Keratinocyte (primary cell): ENCODE results near the gene EPAS1. TPM values are rescaled to one million over a fixed set of nuclear protein-coding genes. Genes with fewer than 3 reads are reported as not detected.

Experiments
- DNase-seq: peaks from one replicate; pipeline ENCODE4 v3.0.0-alpha.2; 2011; ENCODE audit warnings: low read depth, missing footprints, low spot score
- FAIRE-seq: peaks from 2 replicates; lab custom pipeline; 2011; peaks lifted over from hg19 to GRCh38; lab: Jason Lieb, UNC
- H2AFZ ChIP-seq: 2 replicates; pipeline ENCODE4 v1.6.0; 2012; ENCODE audit warnings: low read length, control low read depth, inconsistent platforms; ENCODE audit not compliant: control insufficient read depth
- H3K27ac ChIP-seq: 2 replicates; pipeline ENCODE4 v1.5.1; 2011; ENCODE audit warnings: low read length; ENCODE audit not compliant: control insufficient read depth, insufficient read depth
- H3K27me3 ChIP-seq: 3 replicates; pipeline ENCODE4 v1.6.0; 2011; ENCODE audit warnings: low read length; ENCODE audit not compliant: control insufficient read depth, insufficient read depth; ENCODE audit errors: extremely low read depth
- H3K36me3 ChIP-seq, 2 experiments: 2 replicates in 1 of 2; 3 replicates in 1 of 2; pipeline ENCODE4 v1.5.1; 2011; ENCODE audit warnings: low read length in 2 of 2, mild to moderate bottlenecking in 1 of 2; ENCODE audit not compliant: control insufficient read depth in 2 of 2, insufficient read depth in 2 of 2; ENCODE audit errors: extremely low read depth in 1 of 2
- H3K4me1 ChIP-seq: 3 replicates; pipeline ENCODE4 v1.5.1; 2011; ENCODE audit warnings: low read length; ENCODE audit not compliant: control insufficient read depth, insufficient read depth; ENCODE audit errors: extremely low read depth
- H3K4me2 ChIP-seq: 3 replicates; pipeline ENCODE4 v1.6.0; 2011; ENCODE audit warnings: low read depth, low read length; ENCODE audit not compliant: control insufficient read depth, insufficient read depth; ENCODE audit errors: extremely low read depth
- H3K4me3 ChIP-seq, 3 experiments: fragments of 200-600 bp in 1 of 3; sonication (generic) in 1 of 3; 2 replicates in 2 of 3; 3 replicates in 1 of 3; pipeline ENCODE4 v1.5.1; 2011 to 2016; ENCODE audit warnings: low read length in 3 of 3, mild to moderate bottlenecking in 3 of 3, control low read depth in 2 of 3, inconsistent platforms in 1 of 3, low read depth in 1 of 3, mixed read lengths in 1 of 3, mixed run types in 1 of 3, moderate library complexity in 1 of 3; ENCODE audit not compliant: control insufficient read depth in 2 of 3, insufficient read depth in 2 of 3; ENCODE audit errors: extremely low read depth in 1 of 3
- H3K79me2 ChIP-seq: 2 replicates; pipeline ENCODE4 v1.6.0; 2012; ENCODE audit warnings: low read length; ENCODE audit not compliant: control insufficient read depth, insufficient read depth
- H3K9ac ChIP-seq: 3 replicates; pipeline ENCODE4 v1.6.0; 2011; ENCODE audit warnings: low read length; ENCODE audit not compliant: control insufficient read depth, insufficient read depth; ENCODE audit errors: extremely low read depth
- H3K9me1 ChIP-seq: 3 replicates; pipeline ENCODE4 v1.6.0; 2011; ENCODE audit warnings: low read length; ENCODE audit not compliant: control insufficient read depth, insufficient read depth; ENCODE audit errors: extremely low read depth
- H3K9me3 ChIP-seq: 2 replicates; pipeline ENCODE4 v1.5.1; 2012; ENCODE audit warnings: low read depth, low read length; ENCODE audit not compliant: control insufficient read depth
- H4K20me1 ChIP-seq: 3 replicates; pipeline ENCODE4 v1.6.0; 2011; ENCODE audit warnings: low read length; ENCODE audit not compliant: control insufficient read depth, insufficient read depth; ENCODE audit errors: extremely low read depth
- EZH2 ChIP-seq: IDR thresholded peaks from one replicate; pipeline ENCODE4 v1.6.1; 2012; ENCODE audit warnings: inconsistent platforms, mild to moderate bottlenecking, low read length, moderate library complexity
- dilution Hi-C: fragments of 300-500 bp; cut with MboI; formaldehyde crosslinking; loops from one replicate; pipeline ENCODE4 v1.7.0; 2020; ENCODE audit warnings: low sequenced_read_pairs; ENCODE audit not compliant: extremely low pct_ligation_motif_present
- polyA plus RNA-seq, 5 experiments: library from polyadenylated mRNA; depleted of rRNA in 3 of 5; stranded (reverse) in 3 of 5; stranded (forward) in 1 of 5; unstranded in 1 of 5; fragments of >200 nt; gene quantifications; 1 replicate in 1 of 5; 2 replicates in 3 of 5; 3 replicates in 1 of 5; pipeline versions ENCODE4 v1.2.1 to v1.2.3, GENCODE V29; 2011 to 2012; ENCODE audit warnings: missing spikeins in 2 of 5, low read depth in 1 of 5, low replicate concordance in 1 of 5
- TF ChIP-seq, protein P1 (sequence below), 3 experiments: IDR thresholded peaks in 1 of 3; conservative IDR thresholded peaks in 1 of 3; optimal IDR thresholded peaks in 1 of 3; 2 replicates in 2 of 3; 3 replicates in 1 of 3; pipeline versions ENCODE3 to v1.5.1; 2011; ENCODE audit warnings: low read length in 3 of 3, mild to moderate bottlenecking in 3 of 3, moderate library complexity in 2 of 3, control low read depth in 1 of 3, inconsistent platforms in 1 of 3; ENCODE audit not compliant: insufficient read depth in 2 of 3; ENCODE audit errors: extremely low read depth in 1 of 3

EPAS1 gene
- polyA plus RNA-seq, 1 donor (not counting 4 experiments of a cell fraction or from before 2014, with no cell fraction given), result 96.7 TPM

DNA sequence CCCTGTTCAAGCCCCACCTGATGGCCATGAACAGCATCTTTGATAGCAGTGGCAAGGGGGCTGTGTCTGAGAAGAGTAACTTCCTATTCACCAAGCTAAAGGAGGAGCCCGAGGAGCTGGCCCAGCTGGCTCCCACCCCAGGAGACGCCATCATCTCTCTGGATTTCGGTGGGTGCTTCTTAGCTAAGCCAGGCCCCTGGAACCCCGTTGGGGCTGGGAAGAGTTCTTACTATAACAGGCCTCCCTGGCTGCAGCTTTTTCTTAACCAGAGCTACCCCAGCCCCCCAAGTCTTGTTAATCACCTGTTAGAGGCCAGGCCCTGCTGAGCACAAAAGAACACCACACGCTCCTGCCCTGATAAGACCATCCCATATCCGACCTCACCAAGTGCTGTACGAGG is 79.4 kb downstream of the EPAS1 start:
- H3K4me2 ChIP-seq, result no peak overlapping the region
- no peak overlapping the region for H3K27ac ChIP-seq
- TF ChIP-seq, protein P1, sequence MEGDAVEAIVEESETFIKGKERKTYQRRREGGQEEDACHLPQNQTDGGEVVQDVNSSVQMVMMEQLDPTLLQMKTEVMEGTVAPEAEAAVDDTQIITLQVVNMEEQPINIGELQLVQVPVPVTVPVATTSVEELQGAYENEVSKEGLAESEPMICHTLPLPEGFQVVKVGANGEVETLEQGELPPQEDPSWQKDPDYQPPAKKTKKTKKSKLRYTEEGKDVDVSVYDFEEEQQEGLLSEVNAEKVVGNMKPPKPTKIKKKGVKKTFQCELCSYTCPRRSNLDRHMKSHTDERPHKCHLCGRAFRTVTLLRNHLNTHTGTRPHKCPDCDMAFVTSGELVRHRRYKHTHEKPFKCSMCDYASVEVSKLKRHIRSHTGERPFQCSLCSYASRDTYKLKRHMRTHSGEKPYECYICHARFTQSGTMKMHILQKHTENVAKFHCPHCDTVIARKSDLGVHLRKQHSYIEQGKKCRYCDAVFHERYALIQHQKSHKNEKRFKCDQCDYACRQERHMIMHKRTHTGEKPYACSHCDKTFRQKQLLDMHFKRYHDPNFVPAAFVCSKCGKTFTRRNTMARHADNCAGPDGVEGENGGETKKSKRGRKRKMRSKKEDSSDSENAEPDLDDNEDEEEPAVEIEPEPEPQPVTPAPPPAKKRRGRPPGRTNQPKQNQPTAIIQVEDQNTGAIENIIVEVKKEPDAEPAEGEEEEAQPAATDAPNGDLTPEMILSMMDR (optimal IDR thresholded peaks at IDR 0.05 in 1 of 3, IDR thresholded peaks at IDR 0.05 in 1 of 3, conservative IDR thresholded peaks at IDR 0.05 in 1 of 3; ENCODE audit: extremely low read depth in 1 of 3, insufficient read depth in 2 of 3, low read length in 3 of 3), result no peak
- TF ChIP-seq EZH2, result no peak
- no peaks in the 10 kb centered on the region for H3K9me1 ChIP-seq
- H4K20me1 ChIP-seq, result no peaks in the 10 kb centered on the region
- no peak for DNase-seq
- H3K36me3 ChIP-seq, result peaks cover 54 to 55% of the 10 kb centered on the region in 2 experiments
- no peak overlapping the region for H3K9ac ChIP-seq
- H3K27me3 ChIP-seq, result no peaks in the 10 kb centered on the region
- no peak overlapping the region for H3K4me3 ChIP-seq
- no peaks in the 10 kb centered on the region for H3K4me1 ChIP-seq
- dilution Hi-C loops, result no loop called here
- H3K79me2 ChIP-seq, result no peaks in the 10 kb centered on the region
- FAIRE-seq, result no peak
- no peaks in the 10 kb centered on the region for H3K9me3 ChIP-seq
- H2AFZ ChIP-seq, result no peak overlapping the region

GRCh38 chr2:46377101-46377581 is 79.9 kb downstream of the EPAS1 start:
- no peak overlapping the region for H3K9ac ChIP-seq
- H3K27me3 ChIP-seq, result no peaks in the 10 kb centered on the region
- dilution Hi-C loops, result no loop called here
- no peak overlapping the region for H3K4me2 ChIP-seq
- H4K20me1 ChIP-seq, result no peaks in the 10 kb centered on the region
- H3K79me2 ChIP-seq, result no peaks in the 10 kb centered on the region
- H3K9me3 ChIP-seq, result no peaks in the 10 kb centered on the region
- H3K4me3 ChIP-seq, result no peak overlapping the region
- DNase-seq, result no peak
- FAIRE-seq, result no peak
- no peaks in the 10 kb centered on the region for H3K9me1 ChIP-seq
- no peaks in the 10 kb centered on the region for H3K4me1 ChIP-seq
- H3K27ac ChIP-seq, result no peak overlapping the region
- H2AFZ ChIP-seq, result no peak overlapping the region
- TF ChIP-seq, protein P1 (optimal IDR thresholded peaks at IDR 0.05 in 1 of 3, IDR thresholded peaks at IDR 0.05 in 1 of 3, conservative IDR thresholded peaks at IDR 0.05 in 1 of 3; ENCODE audit: extremely low read depth in 1 of 3, insufficient read depth in 2 of 3, low read length in 3 of 3), result no peak
- no peak for TF ChIP-seq EZH2
- peaks cover 53 to 54% of the 10 kb centered on the region in 2 experiments for H3K36me3 ChIP-seq
